ENCODE data around the gene CLK2. TPM values are rescaled to one million over a fixed set of nuclear protein-coding genes. Genes with fewer than 3 reads are reported as not detected.

CLK2 gene
- total and polyA plus RNA-seq, 2 of the 13 experiments (the other 11 are each of a cell fraction or from before 2014, with no cell fraction given), result 20.1 to 73.5 TPM

DNA sequence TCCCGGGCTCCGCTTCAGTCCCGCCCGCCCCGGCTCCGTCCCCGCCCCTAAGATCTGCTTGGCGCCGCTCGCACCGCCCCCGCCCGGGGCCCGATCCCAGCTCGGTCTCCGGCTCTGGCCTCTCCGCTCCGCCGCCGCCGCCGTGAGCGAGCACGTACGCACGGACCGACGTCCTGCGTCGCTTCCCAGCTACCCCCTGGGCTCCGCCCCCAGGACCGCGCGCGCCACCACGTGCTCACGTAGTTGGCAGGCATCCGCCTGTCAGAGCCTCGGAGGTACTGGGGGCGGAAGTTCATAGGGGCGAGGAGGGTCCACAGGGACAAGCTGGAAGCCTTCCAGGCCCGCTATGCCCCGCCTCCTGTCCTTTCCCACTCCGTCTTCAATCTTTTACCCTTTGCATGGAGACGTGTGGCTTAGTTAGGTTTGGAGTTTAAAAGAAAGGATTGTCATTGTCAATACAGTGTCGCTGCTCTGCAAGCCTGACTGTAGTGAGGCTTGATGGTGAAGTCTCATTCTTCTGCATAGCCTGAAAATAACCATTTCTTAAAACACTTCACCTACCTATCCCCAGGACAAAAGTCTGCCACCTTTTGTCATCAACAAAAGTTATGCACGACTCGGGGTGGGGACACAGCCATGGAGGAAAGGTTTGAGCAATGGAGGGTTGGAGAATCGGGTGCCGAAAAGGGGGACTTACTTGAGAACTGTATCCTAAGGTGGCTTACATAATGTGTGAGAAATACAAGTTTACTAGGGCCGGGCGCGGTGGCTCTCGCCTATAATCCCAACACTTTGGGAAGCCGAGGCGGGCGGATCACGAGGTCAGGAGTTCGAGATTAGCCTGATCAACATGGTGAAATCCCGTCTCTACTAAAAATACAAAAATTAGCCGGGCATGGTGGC, at the start of gene CLK2 (continued):
- TF ChIP-seq, protein P1, sequence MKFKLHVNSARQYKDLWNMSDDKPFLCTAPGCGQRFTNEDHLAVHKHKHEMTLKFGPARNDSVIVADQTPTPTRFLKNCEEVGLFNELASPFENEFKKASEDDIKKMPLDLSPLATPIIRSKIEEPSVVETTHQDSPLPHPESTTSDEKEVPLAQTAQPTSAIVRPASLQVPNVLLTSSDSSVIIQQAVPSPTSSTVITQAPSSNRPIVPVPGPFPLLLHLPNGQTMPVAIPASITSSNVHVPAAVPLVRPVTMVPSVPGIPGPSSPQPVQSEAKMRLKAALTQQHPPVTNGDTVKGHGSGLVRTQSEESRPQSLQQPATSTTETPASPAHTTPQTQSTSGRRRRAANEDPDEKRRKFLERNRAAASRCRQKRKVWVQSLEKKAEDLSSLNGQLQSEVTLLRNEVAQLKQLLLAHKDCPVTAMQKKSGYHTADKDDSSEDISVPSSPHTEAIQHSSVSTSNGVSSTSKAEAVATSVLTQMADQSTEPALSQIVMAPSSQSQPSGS (CRISPR knock-in tag; IDR thresholded peaks at IDR 0.05), result peak; percentile 61; the same call in 1 of the 2 replicates
- TF ChIP-seq NFIB (CRISPR knock-in tag; IDR thresholded peaks at IDR 0.05; ENCODE audit: borderline replicate concordance) (no peak), ARID2 (CRISPR knock-in tag; IDR thresholded peaks at IDR 0.05; ENCODE audit: borderline replicate concordance) (0 out of 2 replicates have a peak, but pooled peaks have one; percentile 42), SYNCRIP (IDR thresholded peaks at IDR 0.05; ENCODE audit: insufficient read depth, low read depth, low read length) (no peak), ZFP36 (IDR thresholded peaks at IDR 0.05; ENCODE audit: borderline replicate concordance, low read depth, low read length, partially characterized antibody) (no peak), ZNF232 (CRISPR knock-in tag; IDR thresholded peaks at IDR 0.05; ENCODE audit: borderline replicate concordance) (no peak), ZNF441 (CRISPR knock-in tag; IDR thresholded peaks at IDR 0.05; ENCODE audit: borderline replicate concordance) (peak; percentile 24; the same call in 1 of the 2 replicates), ZSCAN31 (CRISPR knock-in tag; IDR thresholded peaks at IDR 0.05; ENCODE audit: low read depth) (peak; percentile 74), HNF4A (CRISPR knock-in tag; IDR thresholded peaks at IDR 0.05) (peak; percentile 53), ERF (CRISPR knock-in tag; IDR thresholded peaks at IDR 0.05) (peak; percentile 57; the same call in 1 of the 2 replicates), RARG (CRISPR knock-in tag; IDR thresholded peaks at IDR 0.05; ENCODE audit: low read depth) (no peak)
- TF ChIP-seq, protein P2, sequence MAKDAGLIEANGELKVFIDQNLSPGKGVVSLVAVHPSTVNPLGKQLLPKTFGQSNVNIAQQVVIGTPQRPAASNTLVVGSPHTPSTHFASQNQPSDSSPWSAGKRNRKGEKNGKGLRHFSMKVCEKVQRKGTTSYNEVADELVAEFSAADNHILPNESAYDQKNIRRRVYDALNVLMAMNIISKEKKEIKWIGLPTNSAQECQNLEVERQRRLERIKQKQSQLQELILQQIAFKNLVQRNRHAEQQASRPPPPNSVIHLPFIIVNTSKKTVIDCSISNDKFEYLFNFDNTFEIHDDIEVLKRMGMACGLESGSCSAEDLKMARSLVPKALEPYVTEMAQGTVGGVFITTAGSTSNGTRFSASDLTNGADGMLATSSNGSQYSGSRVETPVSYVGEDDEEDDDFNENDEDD (CRISPR knock-in tag; IDR thresholded peaks at IDR 0.05; ENCODE audit: borderline replicate concordance), result peak; percentile 93
- TF ChIP-seq, protein P3, sequence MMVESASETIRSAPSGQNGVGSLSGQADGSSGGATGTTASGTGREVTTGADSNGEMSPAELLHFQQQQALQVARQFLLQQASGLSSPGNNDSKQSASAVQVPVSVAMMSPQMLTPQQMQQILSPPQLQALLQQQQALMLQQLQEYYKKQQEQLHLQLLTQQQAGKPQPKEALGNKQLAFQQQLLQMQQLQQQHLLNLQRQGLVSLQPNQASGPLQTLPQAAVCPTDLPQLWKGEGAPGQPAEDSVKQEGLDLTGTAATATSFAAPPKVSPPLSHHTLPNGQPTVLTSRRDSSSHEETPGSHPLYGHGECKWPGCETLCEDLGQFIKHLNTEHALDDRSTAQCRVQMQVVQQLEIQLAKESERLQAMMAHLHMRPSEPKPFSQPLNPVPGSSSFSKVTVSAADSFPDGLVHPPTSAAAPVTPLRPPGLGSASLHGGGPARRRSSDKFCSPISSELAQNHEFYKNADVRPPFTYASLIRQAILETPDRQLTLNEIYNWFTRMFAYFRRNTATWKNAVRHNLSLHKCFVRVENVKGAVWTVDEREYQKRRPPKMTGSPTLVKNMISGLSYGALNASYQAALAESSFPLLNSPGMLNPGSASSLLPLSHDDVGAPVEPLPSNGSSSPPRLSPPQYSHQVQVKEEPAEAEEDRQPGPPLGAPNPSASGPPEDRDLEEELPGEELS (CRISPR knock-in tag; IDR thresholded peaks at IDR 0.05), result 0 out of 2 replicates have a peak, but pooled peaks have one; percentile 46
- TF ChIP-seq, protein P4, sequence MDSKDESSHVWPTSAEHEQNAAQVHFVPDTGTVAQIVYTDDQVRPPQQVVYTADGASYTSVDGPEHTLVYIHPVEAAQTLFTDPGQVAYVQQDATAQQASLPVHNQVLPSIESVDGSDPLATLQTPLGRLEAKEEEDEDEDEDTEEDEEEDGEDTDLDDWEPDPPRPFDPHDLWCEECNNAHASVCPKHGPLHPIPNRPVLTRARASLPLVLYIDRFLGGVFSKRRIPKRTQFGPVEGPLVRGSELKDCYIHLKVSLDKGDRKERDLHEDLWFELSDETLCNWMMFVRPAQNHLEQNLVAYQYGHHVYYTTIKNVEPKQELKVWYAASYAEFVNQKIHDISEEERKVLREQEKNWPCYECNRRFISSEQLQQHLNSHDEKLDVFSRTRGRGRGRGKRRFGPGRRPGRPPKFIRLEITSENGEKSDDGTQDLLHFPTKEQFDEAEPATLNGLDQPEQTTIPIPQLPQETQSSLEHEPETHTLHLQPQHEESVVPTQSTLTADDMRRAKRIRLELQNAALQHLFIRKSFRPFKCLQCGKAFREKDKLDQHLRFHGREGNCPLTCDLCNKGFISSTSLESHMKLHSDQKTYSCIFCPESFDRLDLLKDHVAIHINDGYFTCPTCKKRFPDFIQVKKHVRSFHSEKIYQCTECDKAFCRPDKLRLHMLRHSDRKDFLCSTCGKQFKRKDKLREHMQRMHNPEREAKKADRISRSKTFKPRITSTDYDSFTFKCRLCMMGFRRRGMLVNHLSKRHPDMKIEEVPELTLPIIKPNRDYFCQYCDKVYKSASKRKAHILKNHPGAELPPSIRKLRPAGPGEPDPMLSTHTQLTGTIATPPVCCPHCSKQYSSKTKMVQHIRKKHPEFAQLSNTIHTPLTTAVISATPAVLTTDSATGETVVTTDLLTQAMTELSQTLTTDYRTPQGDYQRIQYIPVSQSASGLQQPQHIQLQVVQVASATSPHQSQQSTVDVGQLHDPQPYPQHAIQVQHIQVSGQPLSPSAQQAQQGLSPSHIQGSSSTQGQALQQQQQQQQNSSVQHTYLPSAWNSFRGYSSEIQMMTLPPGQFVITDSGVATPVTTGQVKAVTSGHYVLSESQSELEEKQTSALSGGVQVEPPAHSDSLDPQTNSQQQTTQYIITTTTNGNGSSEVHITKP (CRISPR knock-in tag; IDR thresholded peaks at IDR 0.05; ENCODE audit: low read depth), result no peak

Data from HepG2 (cell line).